Peyer's patch (tissue), 4 donors: Measurements from ENCODE around the gene RNF149.

Experiments used
- CTCF ChIP-seq, 6 experiments: fragments of 450-650 bp in 4 of 6; fragments of 200-600 bp in 2 of 6; sonication (generic) in 1 of 6; IDR thresholded peaks; one replicate each; pipeline ENCODE4 v1.5.1; 2017 to 2019; ENCODE audit warnings: antibody characterized with exemption in 6 of 6, mild to moderate bottlenecking in 3 of 6, moderate library complexity in 1 of 6
- POLR2A ChIP-seq, 2 donors: fragments of 450-650 bp; IDR thresholded peaks; one replicate each; pipeline ENCODE4 v1.5.1; 2017; ENCODE audit warnings: antibody characterized with exemption in 2 of 2, mild to moderate bottlenecking in 2 of 2, moderate library complexity in 2 of 2

- TF ChIP-seq CTCF (IDR thresholded peaks at IDR 0.05), result no peak
- no peak for TF ChIP-seq POLR2A (IDR thresholded peaks at IDR 0.05)
Measured at GRCh38 chr2:101249826-101250225, 58.7 kb downstream of the RNF149 start.
